Activated naive CD8-positive, alpha-beta T cell treated with anti-CD3 and anti-CD28 coated beads, Interleukin-2, amount 50 U/mL, for 16 hours (primary cell): ENCODE results near the gene GSS.

Experiments
- DNase-seq: peaks from one replicate; pipeline ENCODE4 v3.0.0-alpha.2; 2020; ENCODE audit warnings: low read depth, low spot score

Gene GSS

GRCh38 chr20:34955231-34956040, at the start of gene GSS, which contains the start of gene MYH7B:
Gene GSS (minus strand): TSS chr20:34955806. CDS start chr20:34951852, 3,954 bp downstream.
Gene MYH7B (plus strand): TSS chr20:34955868. CDS start chr20:34978006, 22,138 bp downstream.
- peak; percentile 94 for DNase-seq

GRCh38 chr20:35004749-35005462, 49.3 kb upstream of the GSS start:
- no peak for DNase-seq

- no peak for DNase-seq
Observed at GRCh38 chr20:35004051-35004725, 48.6 kb upstream of the GSS start.

GRCh38 chr20:35003211-35004031, 47.8 kb upstream of the GSS start:
- no peak for DNase-seq

- DNase-seq = no peak
Observed at GRCh38 chr20:35002426-35003210, 47.0 kb upstream of the GSS start.

GRCh38 chr20:35001596-35002362, 46.2 kb upstream of the GSS start:
- no peak for DNase-seq

GRCh38 chr20:35000922-35001595, 45.5 kb upstream of the GSS start:
- no peak for DNase-seq

- DNase-seq = no peak
Observed at GRCh38 chr20:35000311-35000921, 44.8 kb upstream of the GSS start.

GRCh38 chr20:34999782-35000181, 44.2 kb upstream of the GSS start:
- no peak for DNase-seq

GRCh38 chr20:34999021-34999451, 43.4 kb upstream of the GSS start:
- no peak for DNase-seq

GRCh38 chr20:34998331-34998950, 42.8 kb upstream of the GSS start:
- DNase-seq = no peak

GRCh38 chr20:34997774-34998173, 42.2 kb upstream of the GSS start:
- DNase-seq = no peak

- DNase-seq = no peak
Observed at GRCh38 chr20:34997131-34997561, 41.5 kb upstream of the GSS start.

GRCh38 chr20:34996243-34997028, 40.8 kb upstream of the GSS start:
- no peak for DNase-seq

GRCh38 chr20:34995696-34996095, 40.1 kb upstream of the GSS start:
- DNase-seq = no peak

- DNase-seq = no peak
Observed at GRCh38 chr20:34995192-34995591, 39.6 kb upstream of the GSS start.

- no peak for DNase-seq
Observed at GRCh38 chr20:34994509-34995131, 39.0 kb upstream of the GSS start.
